SK-N-MC (cell line): Measurements from ENCODE around the gene RAET1G.
"Not testable (repeated sequence)": the region's sequence is repeated elsewhere in the genome, so short reads cannot be mapped to it uniquely, and the experiment has no call there.

Experiments used
- DNase-seq: peaks from one replicate; pipeline ENCODE4 v3.0.0-alpha.2; 2011; ENCODE audit warnings: low read depth, low spot score
- H3K27ac ChIP-seq: fragments of 200-600 bp; sonication (generic); 2 replicates; pipeline ENCODE4 v1.5.1; 2016; ENCODE audit warnings: mixed run types
- H3K36me3 ChIP-seq: fragments of 200-600 bp; sonication (generic); 2 replicates; pipeline ENCODE4 v1.6.1; 2017; ENCODE audit warnings: antibody characterized with exemption, low read length, mixed read lengths; ENCODE audit not compliant: insufficient read depth
- H3K4me3 ChIP-seq: fragments of 200-600 bp; sonication (generic); 2 replicates; pipeline ENCODE4 v1.5.1; 2016
- H3K9ac ChIP-seq: fragments of 200-600 bp; sonication (generic); 2 replicates; pipeline ENCODE4 v1.8.0; 2017; ENCODE audit warnings: mixed run types, mixed read lengths; ENCODE audit not compliant: insufficient read length
- H3K9me3 ChIP-seq: fragments of 200-600 bp; sonication (generic); 2 replicates; pipeline ENCODE4 v1.6.1; 2017; ENCODE audit warnings: low read depth, mild to moderate bottlenecking, antibody characterized with exemption, low read length, moderate library complexity, mixed read lengths
- EZH2 ChIP-seq: fragments of 200-600 bp; sonication (generic); IDR thresholded peaks from one replicate; pipeline ENCODE4 v1.6.1; 2017; ENCODE audit warnings: antibody characterized with exemption
- FOXP2 ChIP-seq: optimal IDR thresholded peaks from 2 replicates; pipeline ENCODE3; 2011; ENCODE audit warnings: mild to moderate bottlenecking, moderate library complexity; ENCODE audit not compliant: insufficient read depth; ENCODE audit errors: extremely low read length, control extremely low read depth
- POLR2AphosphoS5 ChIP-seq: IDR thresholded peaks from 2 replicates; pipeline ENCODE4 v1.6.1; 2012; ENCODE audit warnings: mild to moderate bottlenecking, low read depth, low read length, borderline replicate concordance

Gene RAET1G

GRCh38 chr6:149953390-149953789, 30.5 kb upstream of the RAET1G start:
- not testable (repeated sequence) for DNase-seq, H3K9ac ChIP-seq, H3K9me3 ChIP-seq, H3K27ac ChIP-seq, H3K36me3 ChIP-seq, H3K4me3 ChIP-seq

GRCh38 chr6:149951626-149952025, 28.7 kb upstream of the RAET1G start:
- H3K27ac ChIP-seq: no peak overlapping the region
- TF ChIP-seq FOXP2 (no peak), EZH2 (no peak), POLR2AphosphoS5 (no peak)
- no peak for DNase-seq
- no peaks in the 10 kb centered on the region for H3K36me3 ChIP-seq
- H3K9ac ChIP-seq: no peak overlapping the region
- H3K9me3 ChIP-seq: no peaks in the 10 kb centered on the region
- H3K4me3 ChIP-seq: no peak overlapping the region

- TF ChIP-seq FOXP2: no peak
- TF ChIP-seq EZH2: no peak
- TF ChIP-seq POLR2AphosphoS5: no peak
- DNase-seq: no peak
- Histone ChIP-seq H3K36me3 (no peaks in the 10 kb centered on the region), H3K9ac (no peak overlapping the region), H3K9me3 (no peaks in the 10 kb centered on the region), H3K27ac (no peak overlapping the region), H3K4me3 (no peak overlapping the region)
Measured at GRCh38 chr6:149951096-149951495, 28.2 kb upstream of the RAET1G start.

- DNase-seq: no peak
- Histone ChIP-seq H3K36me3 (no peaks in the 10 kb centered on the region), H3K27ac (no peak overlapping the region), H3K9me3 (no peaks in the 10 kb centered on the region), H3K9ac (no peak overlapping the region), H3K4me3 (no peak overlapping the region)
- TF ChIP-seq EZH2 (no peak), POLR2AphosphoS5 (no peak), FOXP2 (no peak)
Measured at GRCh38 chr6:149950423-149950822, 27.5 kb upstream of the RAET1G start.

GRCh38 chr6:149948616-149949015, 25.7 kb upstream of the RAET1G start:
- H3K9me3 ChIP-seq: no peaks in the 10 kb centered on the region
- TF ChIP-seq FOXP2: no peak
- TF ChIP-seq POLR2AphosphoS5: no peak
- TF ChIP-seq EZH2: no peak
- H3K27ac ChIP-seq: no peak overlapping the region
- H3K9ac ChIP-seq: no peak overlapping the region
- DNase-seq: no peak
- H3K4me3 ChIP-seq: no peak overlapping the region
- no peaks in the 10 kb centered on the region for H3K36me3 ChIP-seq

- H3K27ac ChIP-seq: no peak overlapping the region
- no peak overlapping the region for H3K9ac ChIP-seq
- H3K9me3 ChIP-seq: no peaks in the 10 kb centered on the region
- TF ChIP-seq FOXP2: no peak
- TF ChIP-seq EZH2: no peak
- TF ChIP-seq POLR2AphosphoS5: no peak
- H3K4me3 ChIP-seq: no peak overlapping the region
- H3K36me3 ChIP-seq: no peaks in the 10 kb centered on the region
- DNase-seq: no peak
Measured at GRCh38 chr6:149948011-149948410, 25.1 kb upstream of the RAET1G start.

- not testable (repeated sequence) for H3K4me3 ChIP-seq, H3K36me3 ChIP-seq, H3K27ac ChIP-seq, H3K9me3 ChIP-seq, H3K9ac ChIP-seq, DNase-seq
Measured at GRCh38 chr6:149947533-149947932, 24.6 kb upstream of the RAET1G start.

- H3K4me3 ChIP-seq, H3K9me3 ChIP-seq, DNase-seq, H3K27ac ChIP-seq, H3K9ac ChIP-seq, H3K36me3 ChIP-seq: not testable (repeated sequence)
Measured at GRCh38 chr6:149946631-149947030, 23.7 kb upstream of the RAET1G start.

- H3K9ac ChIP-seq, DNase-seq, H3K36me3 ChIP-seq, H3K9me3 ChIP-seq, H3K4me3 ChIP-seq, H3K27ac ChIP-seq: not testable (repeated sequence)
Measured at GRCh38 chr6:149945276-149945675, 22.4 kb upstream of the RAET1G start.

GRCh38 chr6:149943321-149943720, 20.4 kb upstream of the RAET1G start:
- H3K36me3 ChIP-seq, H3K27ac ChIP-seq, H3K9ac ChIP-seq, H3K4me3 ChIP-seq, H3K9me3 ChIP-seq, DNase-seq: not testable (repeated sequence)
